SJSA1 (cell line): ENCODE measurements around the gene C12orf57. TPM values are rescaled to one million over a fixed set of nuclear protein-coding genes. Genes with fewer than 3 reads are reported as not detected.

ENCODE experiments used
- DNase-seq, 2 experiments: peaks; one replicate each; pipeline ENCODE4 v3.0.0-alpha.2; 2015 to 2020; ENCODE audit warnings: low spot score in 2 of 2, low read depth in 1 of 2
- H3K27ac ChIP-seq: fragments of 250-450 bp; sonication (Bioruptor Pico); 2 replicates; pipeline ENCODE4 v1.5.1; 2020; ENCODE audit warnings: mild to moderate bottlenecking, moderate library complexity
- H3K27me3 ChIP-seq: fragments of 250-450 bp; sonication (Bioruptor Pico); replicated peaks from 2 replicates; pipeline ENCODE4 v1.5.1; 2020; ENCODE audit warnings: mild to moderate bottlenecking, moderate library complexity
- H3K36me3 ChIP-seq: fragments of 250-450 bp; sonication (Bioruptor Pico); 2 replicates; pipeline ENCODE4 v1.5.1; 2020; ENCODE audit warnings: mild to moderate bottlenecking
- H3K4me1 ChIP-seq: fragments of 250-450 bp; sonication (Bioruptor Pico); replicated peaks from 2 replicates; pipeline ENCODE4 v1.6.1; 2021; ENCODE audit warnings: mild to moderate bottlenecking
- H3K4me3 ChIP-seq: fragments of 250-450 bp; sonication (Bioruptor Pico); 2 replicates; pipeline ENCODE4 v1.5.1; 2020; ENCODE audit warnings: mild to moderate bottlenecking
- H3K9me3 ChIP-seq: fragments of 250-450 bp; sonication (Bioruptor Pico); replicated peaks from 2 replicates; pipeline ENCODE4 v1.5.1; 2020; ENCODE audit warnings: mild to moderate bottlenecking
- total RNA-seq: library from RNA; depleted of rRNA; stranded (reverse); fragments of >200 nt; shearing (Covaris generic); gene quantifications from 2 replicates; pipeline ENCODE4 v1.2.3, GENCODE V29; 2014

Gene C12orf57
- total RNA-seq, 1 experiment from 2014 or later: 331 TPM

DNA sequence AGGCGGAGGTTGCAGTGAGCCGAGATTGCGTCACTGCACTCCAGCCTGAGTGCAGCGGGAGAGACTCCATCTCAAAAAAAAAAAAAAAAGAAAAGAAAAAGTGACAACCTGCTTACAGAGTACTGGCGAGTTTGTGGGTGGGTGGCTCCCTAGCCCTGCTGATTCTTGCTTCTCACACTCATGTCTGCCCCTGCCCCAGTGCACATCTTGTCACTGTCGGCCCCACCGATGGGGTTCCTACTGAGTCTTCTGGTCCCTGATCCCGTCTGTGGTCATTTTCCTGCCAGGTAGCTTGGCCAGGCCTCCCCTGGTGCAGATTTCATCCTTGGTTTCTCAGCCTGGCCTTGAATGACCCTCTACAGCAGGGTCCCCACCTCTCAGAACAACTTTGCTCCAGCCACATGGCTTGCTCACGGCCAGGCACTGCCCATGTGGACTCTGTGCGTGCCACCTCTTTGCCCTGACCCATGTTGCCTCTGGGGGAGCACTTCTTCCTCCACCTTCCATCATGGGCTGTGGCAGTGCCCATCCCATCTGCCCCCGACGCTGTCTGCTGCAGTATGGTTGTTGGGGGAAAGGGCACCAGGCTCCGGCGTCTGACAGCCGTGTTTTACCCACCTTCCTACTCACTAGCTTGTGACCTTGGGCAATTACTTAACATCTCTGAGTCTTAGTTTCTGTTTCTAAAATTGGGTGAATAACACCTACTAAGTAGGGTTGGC, 5.2 kb downstream of the C12orf57 start:
- Histone ChIP-seq H3K27me3 (no peaks in the 10 kb centered on the region), H3K27ac (no peak overlapping the region), H3K4me1 (peaks cover 17% of the 10 kb centered on the region), H3K4me3 (no peak overlapping the region), H3K9me3 (no peaks in the 10 kb centered on the region), H3K36me3 (peaks cover 23% of the 10 kb centered on the region)
- DNase-seq: no peak

GRCh38 chr12:6950401-6950801, 6.6 kb downstream of the C12orf57 start:
- Histone ChIP-seq H3K9me3 (no peaks in the 10 kb centered on the region), H3K27me3 (no peaks in the 10 kb centered on the region), H3K4me3 (no peak overlapping the region), H3K4me1 (peaks cover 7% of the 10 kb centered on the region), H3K27ac (no peak overlapping the region), H3K36me3 (peaks cover 15% of the 10 kb centered on the region)
- DNase-seq: no peak

DNA sequence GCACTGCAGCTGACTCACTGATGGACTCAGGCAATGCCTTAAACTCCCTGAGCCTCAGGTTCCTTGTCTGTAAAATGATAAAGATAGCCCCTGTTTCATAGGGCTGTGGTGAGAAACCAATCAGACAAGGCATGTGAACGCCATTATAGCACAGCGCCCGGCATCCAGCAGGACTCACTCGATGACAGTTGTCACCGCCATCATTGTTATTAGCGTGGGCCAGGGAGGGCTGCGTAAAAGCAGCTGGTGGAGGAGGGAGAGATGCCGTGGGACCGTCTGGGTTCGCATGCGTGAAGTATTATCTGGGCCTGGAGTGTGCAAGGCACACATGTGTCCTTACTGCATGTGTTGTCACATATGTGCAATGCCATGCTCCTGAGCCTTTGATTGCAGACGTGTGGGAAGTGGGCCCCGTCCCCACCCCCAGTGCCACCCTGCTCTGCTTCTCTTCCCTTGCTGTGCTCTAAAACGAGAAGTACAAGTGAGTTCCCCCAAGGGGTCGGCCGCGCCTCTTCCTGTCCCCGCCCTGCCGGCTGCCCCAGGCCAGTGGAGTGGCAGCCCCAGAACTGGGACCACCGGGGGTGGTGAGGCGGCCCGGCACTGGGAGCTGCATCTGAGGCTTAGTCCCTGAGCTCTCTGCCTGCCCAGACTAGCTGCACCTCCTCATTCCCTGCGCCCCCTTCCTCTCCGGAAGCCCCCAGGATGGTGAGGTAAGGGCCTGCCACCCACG, 7.2 kb downstream of the C12orf57 start, which contains the start of gene PTPN6:
Gene PTPN6 (plus strand): TSS at position 546 of the 730 bp plus-strand sequence. CDS start 157 bp downstream, at position 703.
- Histone ChIP-seq H3K4me3 (no peak within 1 kb of the TSS), H3K27me3 (no peaks in the 10 kb centered on the region), H3K4me1 (0 out of 2 replicates have a peak, but pooled peaks cover 4% of the 10 kb centered on the region), H3K36me3 (peaks cover 10% of the 10 kb centered on the region), H3K9me3 (no peaks in the 10 kb centered on the region), H3K27ac (no peak within 1 kb of the TSS)
- no peak for DNase-seq

DNA sequence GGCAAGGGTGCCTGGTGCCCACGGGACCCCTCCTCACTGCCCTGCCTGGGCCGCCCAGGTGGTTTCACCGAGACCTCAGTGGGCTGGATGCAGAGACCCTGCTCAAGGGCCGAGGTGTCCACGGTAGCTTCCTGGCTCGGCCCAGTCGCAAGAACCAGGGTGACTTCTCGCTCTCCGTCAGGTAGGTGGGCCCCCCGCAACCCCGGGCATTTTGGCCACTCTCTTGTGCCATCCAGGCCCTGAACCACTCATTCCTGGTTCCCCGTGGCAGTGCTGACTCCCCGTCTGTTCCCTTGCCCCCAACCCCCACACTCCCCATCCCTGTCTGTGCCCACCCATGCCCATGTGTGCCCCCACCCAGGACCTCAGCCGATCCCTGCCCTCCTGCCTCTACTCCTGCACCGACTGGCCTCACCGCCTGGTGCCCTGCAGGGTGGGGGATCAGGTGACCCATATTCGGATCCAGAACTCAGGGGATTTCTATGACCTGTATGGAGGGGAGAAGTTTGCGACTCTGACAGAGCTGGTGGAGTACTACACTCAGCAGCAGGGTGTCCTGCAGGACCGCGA, 7.8 kb downstream of the C12orf57 start:
- Histone ChIP-seq H3K27ac (no peak overlapping the region), H3K9me3 (no peaks in the 10 kb centered on the region), H3K36me3 (peaks cover 3% of the 10 kb centered on the region), H3K4me1 (0 out of 2 replicates have a peak, but pooled peaks cover 4% of the 10 kb centered on the region), H3K27me3 (no peaks in the 10 kb centered on the region), H3K4me3 (no peak overlapping the region)
- no peak for DNase-seq

- no peaks in the 10 kb centered on the region for H3K9me3 ChIP-seq
- no peak overlapping the region for H3K4me3 ChIP-seq
- no peaks in the 10 kb centered on the region for H3K27me3 ChIP-seq
- H3K27ac ChIP-seq: no peak overlapping the region
- no peak for DNase-seq
- H3K4me1 ChIP-seq: 0 out of 2 replicates have a peak, but pooled peaks cover 4% of the 10 kb centered on the region
- no peaks in the 10 kb centered on the region for H3K36me3 ChIP-seq
Observed at GRCh38 chr12:6952121-6952862, 8.5 kb downstream of the C12orf57 start.

- Histone ChIP-seq H3K27ac (no peak overlapping the region), H3K4me3 (no peak overlapping the region), H3K9me3 (no peaks in the 10 kb centered on the region)
Observed at GRCh38 chr12:6952863-6953441, 9.1 kb downstream of the C12orf57 start.

DNA sequence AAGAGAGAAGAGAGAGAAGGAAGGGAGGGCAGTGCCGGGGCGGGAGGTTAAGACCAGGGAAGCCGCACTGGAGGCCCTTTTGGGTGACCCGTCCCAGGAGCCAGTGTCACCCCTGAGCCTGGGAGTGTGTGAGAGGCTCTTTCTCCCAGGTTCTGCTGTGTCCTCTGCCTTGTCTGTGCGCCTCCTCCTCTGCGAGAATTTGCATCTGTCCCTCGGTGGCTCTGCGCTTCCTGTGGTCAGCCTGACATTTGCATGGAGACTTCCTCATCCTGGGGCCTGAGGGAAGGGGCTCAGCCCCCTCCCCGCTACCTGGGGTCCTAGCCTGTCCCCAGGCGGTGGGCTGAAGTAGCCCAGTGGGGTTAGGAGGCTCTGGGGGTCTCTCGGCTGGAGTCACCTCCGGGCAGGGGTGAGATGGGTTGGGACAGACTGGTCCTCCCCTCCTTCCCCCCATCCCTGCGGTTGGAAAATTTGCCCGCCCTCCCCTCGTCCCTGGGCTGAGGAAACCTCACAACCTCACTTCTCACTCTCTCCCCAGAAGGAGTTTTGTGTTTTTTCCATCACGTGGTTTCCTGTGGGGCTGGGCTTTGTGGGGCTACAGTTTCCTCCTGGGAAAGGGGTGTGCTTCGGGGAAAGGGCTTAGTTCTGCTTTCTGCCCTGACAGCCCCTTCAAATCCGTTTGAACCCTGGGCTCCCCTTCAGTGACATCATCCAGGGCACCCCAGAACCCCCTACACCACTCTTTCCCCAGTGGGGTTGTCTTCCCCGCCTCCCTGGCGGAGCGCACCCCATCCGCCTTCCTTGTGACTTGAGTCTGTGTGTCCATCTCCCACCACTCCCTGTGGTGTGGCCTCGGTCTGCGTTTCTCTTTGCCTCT, 9.9 kb downstream of the C12orf57 start:
- DNase-seq: no peak
- Histone ChIP-seq H3K36me3 (no peaks in the 10 kb centered on the region), H3K27ac (no peak overlapping the region), H3K4me1 (0 out of 2 replicates have a peak, but pooled peaks cover 4% of the 10 kb centered on the region), H3K27me3 (no peaks in the 10 kb centered on the region), H3K9me3 (no peaks in the 10 kb centered on the region), H3K4me3 (no peak overlapping the region)

More at GRCh38 chr12:6952863-6953441, 9.1 kb downstream of the C12orf57 start:
- 0 out of 2 replicates have a peak, but pooled peaks cover 4% of the 10 kb centered on the region for H3K4me1 ChIP-seq
- DNase-seq: no peak
- no peaks in the 10 kb centered on the region for H3K36me3 ChIP-seq
- H3K27me3 ChIP-seq: no peaks in the 10 kb centered on the region

DNA sequence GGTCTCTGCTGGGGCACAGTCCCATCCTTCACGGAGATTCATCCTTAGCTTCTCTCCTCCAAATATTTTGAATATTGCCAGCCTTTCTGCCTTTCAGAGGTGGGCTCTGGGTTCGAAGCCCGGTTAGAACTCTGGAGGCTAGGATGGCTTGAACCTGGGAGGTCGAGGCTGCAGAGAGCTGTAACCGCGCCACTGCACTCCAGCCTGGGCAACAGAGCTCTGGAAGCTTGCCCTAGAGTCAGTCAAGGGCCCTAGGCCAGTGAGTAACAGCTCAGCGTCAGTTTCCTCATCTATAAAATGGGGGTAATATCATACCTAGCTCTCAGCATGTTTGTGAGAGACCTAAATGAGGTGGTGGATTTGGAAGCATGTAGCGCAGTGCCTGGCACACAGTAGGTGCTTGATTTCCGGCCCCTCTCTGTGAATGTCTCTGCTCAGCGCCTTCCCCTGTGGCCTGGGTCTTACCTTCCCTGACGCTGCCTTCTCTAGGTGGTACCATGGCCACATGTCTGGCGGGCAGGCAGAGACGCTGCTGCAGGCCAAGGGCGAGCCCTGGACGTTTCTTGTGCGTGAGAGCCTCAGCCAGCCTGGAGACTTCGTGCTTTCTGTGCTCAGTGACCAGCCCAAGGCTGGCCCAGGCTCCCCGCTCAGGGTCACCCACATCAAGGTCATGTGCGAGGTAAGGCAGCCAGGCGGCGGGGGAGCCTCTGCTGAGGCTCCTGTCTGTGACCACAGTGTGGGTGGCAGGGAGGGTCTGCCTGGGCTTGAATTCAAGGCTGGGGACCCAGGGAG, 10.7 kb downstream of the C12orf57 start:
- DNase-seq: no peak
- Histone ChIP-seq H3K4me1 (0 out of 2 replicates have a peak, but pooled peaks cover 4% of the 10 kb centered on the region), H3K27ac (no peak overlapping the region), H3K9me3 (no peaks in the 10 kb centered on the region), H3K4me3 (no peak overlapping the region), H3K36me3 (no peaks in the 10 kb centered on the region), H3K27me3 (no peaks in the 10 kb centered on the region)

DNA sequence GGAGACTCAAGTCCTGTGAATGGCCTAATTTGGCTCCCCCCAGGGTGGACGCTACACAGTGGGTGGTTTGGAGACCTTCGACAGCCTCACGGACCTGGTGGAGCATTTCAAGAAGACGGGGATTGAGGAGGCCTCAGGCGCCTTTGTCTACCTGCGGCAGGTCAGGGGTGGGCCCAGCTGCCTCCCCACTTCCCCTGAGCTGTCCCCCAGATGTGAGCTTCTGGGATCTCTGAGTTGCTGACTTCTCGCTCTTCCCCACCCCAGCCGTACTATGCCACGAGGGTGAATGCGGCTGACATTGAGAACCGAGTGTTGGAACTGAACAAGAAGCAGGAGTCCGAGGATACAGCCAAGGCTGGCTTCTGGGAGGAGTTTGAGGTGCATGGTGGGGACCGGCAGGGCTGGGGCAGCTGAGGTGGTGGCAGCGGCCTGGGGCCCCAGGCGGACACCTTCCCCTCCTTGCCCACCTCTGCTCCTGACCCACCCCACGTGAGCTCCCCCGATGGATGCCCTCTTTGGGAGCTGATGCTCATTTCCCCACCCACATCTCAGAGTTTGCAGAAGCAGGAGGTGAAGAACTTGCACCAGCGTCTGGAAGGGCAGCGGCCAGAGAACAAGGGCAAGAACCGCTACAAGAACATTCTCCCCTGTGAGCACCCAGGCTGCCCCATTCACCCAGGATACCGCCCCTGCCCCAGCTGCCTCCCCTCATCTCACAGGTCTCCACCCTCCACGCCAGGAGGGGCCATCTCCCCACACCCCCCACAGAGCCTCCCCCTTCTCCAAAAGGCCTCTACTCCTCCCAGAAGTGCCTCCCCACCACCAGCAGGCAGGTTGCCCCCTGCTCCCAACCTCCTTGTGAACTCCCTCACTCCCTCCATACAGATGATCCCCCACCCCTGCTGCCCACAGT, 11.5 kb downstream of the C12orf57 start:
- Histone ChIP-seq H3K9me3 (no peaks in the 10 kb centered on the region), H3K27ac (no peak overlapping the region), H3K4me3 (no peak overlapping the region), H3K36me3 (no peaks in the 10 kb centered on the region), H3K4me1 (peaks cover 5% of the 10 kb centered on the region; the same call in 1 of the 2 replicates), H3K27me3 (no peaks in the 10 kb centered on the region)
- no peak for DNase-seq

GRCh38 chr12:6956021-6956727, 12.4 kb downstream of the C12orf57 start:
- no peak overlapping the region for H3K27ac ChIP-seq
- no peak overlapping the region for H3K4me3 ChIP-seq
- DNase-seq: no peak
- no peaks in the 10 kb centered on the region for H3K9me3 ChIP-seq
- H3K27me3 ChIP-seq: no peaks in the 10 kb centered on the region
- H3K36me3 ChIP-seq: no peaks in the 10 kb centered on the region
- peaks cover 13% of the 10 kb centered on the region for H3K4me1 ChIP-seq
